HEK293 (cell line): Measurements from ENCODE around the gene EIF2B5.

Source experiments
- BCL6B ChIP-seq: fragments of 450-650 bp; formaldehyde crosslinking; IDR thresholded peaks from 2 replicates; pipeline ENCODE4 v1.5.1; 2017; ENCODE audit warnings: missing biosample characterization, missing genetic modification characterization
- HOXA7 ChIP-seq: sonication (generic); formaldehyde crosslinking; IDR thresholded peaks from 2 replicates; pipeline ENCODE4 v1.8.1; 2022; ENCODE audit warnings: missing genetic modification reagents, borderline replicate concordance
- MEIS1 ChIP-seq: sonication (generic); formaldehyde crosslinking; IDR thresholded peaks from 2 replicates; pipeline ENCODE4 v1.8.1; 2022; ENCODE audit warnings: missing genetic modification reagents, mild to moderate bottlenecking, borderline replicate concordance
- PRDM6 ChIP-seq: fragments of 450-650 bp; formaldehyde crosslinking; IDR thresholded peaks from 2 replicates; pipeline ENCODE4 v1.5.1; 2017; ENCODE audit warnings: missing biosample characterization, missing genetic modification characterization
- SETDB1 ChIP-seq: IDR thresholded peaks from one replicate; pipeline ENCODE4 v1.6.1; 2017; ENCODE audit warnings: mild to moderate bottlenecking, low read length, moderate library complexity, mixed read lengths; ENCODE audit not compliant: insufficient read length
- ZBTB26 ChIP-seq: fragments of 450-650 bp; formaldehyde crosslinking; optimal IDR thresholded peaks from 2 replicates; pipeline ENCODE3; 2016; ENCODE audit warnings: missing biosample characterization, mild to moderate bottlenecking, missing genetic modification characterization
- ZBTB49 ChIP-seq: fragments of 450-650 bp; formaldehyde crosslinking; IDR thresholded peaks from 2 replicates; pipeline ENCODE4 v1.5.1; 2016; ENCODE audit warnings: missing biosample characterization, missing genetic modification characterization, low read depth
- ZFP41 ChIP-seq: fragments of 450-650 bp; formaldehyde crosslinking; IDR thresholded peaks from 2 replicates; pipeline ENCODE4 v1.5.1; 2016; ENCODE audit warnings: missing biosample characterization, missing genetic modification characterization, borderline replicate concordance
- ZNF10 ChIP-seq: fragments of 450-650 bp; formaldehyde crosslinking; IDR thresholded peaks from 2 replicates; pipeline ENCODE4 v1.5.1; 2017; ENCODE audit warnings: missing biosample characterization, missing genetic modification characterization
- ZNF146 ChIP-seq: fragments of 450-650 bp; formaldehyde crosslinking; IDR thresholded peaks from 2 replicates; pipeline ENCODE4 v1.5.1; 2016; ENCODE audit warnings: missing biosample characterization, missing genetic modification characterization
- ZNF221 ChIP-seq: fragments of 450-650 bp; formaldehyde crosslinking; IDR thresholded peaks from 2 replicates; pipeline ENCODE4 v1.5.1; 2017; ENCODE audit warnings: missing biosample characterization, missing genetic modification characterization, borderline replicate concordance
- ZNF248 ChIP-seq: fragments of 450-650 bp; formaldehyde crosslinking; IDR thresholded peaks from 2 replicates; pipeline ENCODE4 v1.5.1; 2017; ENCODE audit warnings: missing biosample characterization, missing genetic modification characterization
- ZNF37A ChIP-seq: fragments of 450-650 bp; IDR thresholded peaks from 2 replicates; pipeline ENCODE4 v1.5.1; 2018; ENCODE audit warnings: missing biosample characterization, missing genetic modification characterization
- ZNF404 ChIP-seq: fragments of 450-650 bp; formaldehyde crosslinking; IDR thresholded peaks from 2 replicates; pipeline ENCODE4 v1.5.1; 2017; ENCODE audit warnings: missing biosample characterization, missing genetic modification characterization
- ZNF501 ChIP-seq: fragments of 450-650 bp; formaldehyde crosslinking; IDR thresholded peaks from 2 replicates; pipeline ENCODE4 v1.5.1; 2016; ENCODE audit warnings: missing biosample characterization, missing genetic modification characterization
- ZNF514 ChIP-seq: fragments of 450-650 bp; formaldehyde crosslinking; IDR thresholded peaks from 2 replicates; pipeline ENCODE4 v1.5.1; 2016; ENCODE audit warnings: missing biosample characterization, missing genetic modification characterization
- ZNF518A ChIP-seq: fragments of 450-650 bp; formaldehyde crosslinking; conservative IDR thresholded peaks from 2 replicates; pipeline ENCODE4 v1.5.1; 2016; ENCODE audit warnings: low read depth, missing biosample characterization, missing genetic modification characterization
- ZNF600 ChIP-seq: fragments of 450-650 bp; formaldehyde crosslinking; IDR thresholded peaks from 2 replicates; pipeline ENCODE4 v1.5.1; 2016; ENCODE audit warnings: missing biosample characterization, missing genetic modification characterization
- ZNF621 ChIP-seq: fragments of 450-650 bp; formaldehyde crosslinking; IDR thresholded peaks from 2 replicates; pipeline ENCODE4 v1.5.1; 2017; ENCODE audit warnings: missing biosample characterization, missing genetic modification characterization
- ZNF623 ChIP-seq: fragments of 450-650 bp; formaldehyde crosslinking; IDR thresholded peaks from 2 replicates; pipeline ENCODE4 v1.5.1; 2016; ENCODE audit warnings: missing biosample characterization, missing genetic modification characterization
- ZNF704 ChIP-seq: fragments of 450-650 bp; formaldehyde crosslinking; IDR thresholded peaks from 2 replicates; pipeline ENCODE4 v1.5.1; 2016; ENCODE audit warnings: missing biosample characterization, missing genetic modification characterization
- ZNF707 ChIP-seq: fragments of 450-650 bp; formaldehyde crosslinking; IDR thresholded peaks from 2 replicates; pipeline ENCODE4 v1.5.1; 2016; ENCODE audit warnings: missing biosample characterization, missing genetic modification characterization
- ZNF776 ChIP-seq: fragments of 450-650 bp; formaldehyde crosslinking; IDR thresholded peaks from 2 replicates; pipeline ENCODE4 v1.5.0; 2017; ENCODE audit warnings: missing biosample characterization, missing genetic modification characterization, borderline replicate concordance
- ZNF777 ChIP-seq: fragments of 450-650 bp; formaldehyde crosslinking; IDR thresholded peaks from 2 replicates; pipeline ENCODE4 v1.5.1; 2017; ENCODE audit warnings: missing biosample characterization, missing genetic modification characterization, borderline replicate concordance
- ZSCAN5A ChIP-seq: fragments of 450-650 bp; formaldehyde crosslinking; IDR thresholded peaks from 2 replicates; pipeline ENCODE4 v1.5.1; 2016; ENCODE audit warnings: missing biosample characterization, missing genetic modification characterization

Gene EIF2B5

GRCh38 chr3:184154885-184155643 is 19.9 kb downstream of the EIF2B5 start, which contains the start of gene DVL3 (continued):
- TF ChIP-seq ZNF221 (tag by site-specific recombination) (no peak), ZBTB26 (tag by site-specific recombination) (peak; percentile 22), ZNF404 (tag by site-specific recombination) (no peak), ZNF776 (tag by site-specific recombination) (no peak), BCL6B (tag by site-specific recombination) (no peak), ZNF248 (tag by site-specific recombination) (no peak), ZFP41 (tag by site-specific recombination) (no peak), ZNF600 (no peak), ZNF514 (tag by site-specific recombination) (no peak), ZNF621 (tag by site-specific recombination) (no peak), ZNF10 (tag by site-specific recombination) (no peak), ZNF37A (tag by site-specific recombination) (no peak), ZBTB49 (no peak), ZNF518A (tag by site-specific recombination) (no peak), ZNF146 (tag by site-specific recombination) (no peak), ZNF707 (tag by site-specific recombination) (no peak), PRDM6 (tag by site-specific recombination) (no peak), ZNF777 (tag by site-specific recombination) (no peak), ZNF704 (tag by site-specific recombination) (no peak), ZNF623 (tag by site-specific recombination) (no peak), SETDB1 (no peak), ZNF501 (tag by site-specific recombination) (0 out of 2 replicates have a peak, but pooled peaks have one; percentile 28), MEIS1 (CRISPR knock-in tag) (no peak), HOXA7 (CRISPR knock-in tag) (no peak), ZSCAN5A (tag by site-specific recombination) (no peak)
